KBM-7 (cell line): ENCODE measurements around the gene CSNK2A2.

Experiments
- DNase-seq: peaks from one replicate; pipeline ENCODE4 v3.0.0-alpha.2; 2015
- in situ Hi-C: fragments of 300-500 bp; cut with MboI; formaldehyde crosslinking; loops from 2 replicates; pipeline ENCODE4 v1.14.3; 2020; ENCODE audit warnings: low sequenced_read_pairs, low pct_unique_long_range_greater_than_20kb, mixed read lengths

The CSNK2A2 gene

DNA sequence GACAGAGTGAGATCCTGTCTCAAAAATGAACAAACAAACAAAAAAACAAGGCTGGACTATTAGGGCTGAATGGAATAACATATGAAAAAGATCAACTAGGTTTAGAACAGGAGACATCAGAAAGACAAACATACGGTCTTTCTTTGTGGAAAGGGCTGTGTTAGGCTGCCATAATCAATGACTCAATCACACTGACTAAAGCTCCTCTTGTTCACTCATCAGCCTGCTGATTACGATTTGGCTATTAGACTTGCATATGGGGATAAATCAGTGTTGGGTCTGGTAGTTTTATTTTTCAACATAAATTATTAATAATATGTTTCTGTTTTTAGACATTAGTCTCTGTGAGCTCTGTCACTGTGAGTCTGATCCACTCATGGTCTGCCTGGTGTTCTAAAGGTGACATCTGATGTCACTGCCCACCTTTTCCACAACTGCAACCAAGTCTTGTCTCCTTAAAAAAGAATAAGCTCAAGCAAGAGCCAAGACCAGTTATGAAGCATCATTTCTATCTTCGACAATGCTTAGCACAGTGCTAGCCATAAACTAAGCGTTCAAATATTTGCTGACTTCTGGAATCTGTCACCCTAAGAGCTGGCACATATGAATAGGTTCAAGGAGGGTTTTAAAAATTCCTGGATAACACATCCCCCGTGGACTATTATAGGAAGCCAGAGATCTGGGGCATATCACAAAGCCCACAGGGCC, 79.0 kb downstream of the CSNK2A2 start:
- DNase-seq: no peak
- in situ Hi-C loops: no loop called here

DNA sequence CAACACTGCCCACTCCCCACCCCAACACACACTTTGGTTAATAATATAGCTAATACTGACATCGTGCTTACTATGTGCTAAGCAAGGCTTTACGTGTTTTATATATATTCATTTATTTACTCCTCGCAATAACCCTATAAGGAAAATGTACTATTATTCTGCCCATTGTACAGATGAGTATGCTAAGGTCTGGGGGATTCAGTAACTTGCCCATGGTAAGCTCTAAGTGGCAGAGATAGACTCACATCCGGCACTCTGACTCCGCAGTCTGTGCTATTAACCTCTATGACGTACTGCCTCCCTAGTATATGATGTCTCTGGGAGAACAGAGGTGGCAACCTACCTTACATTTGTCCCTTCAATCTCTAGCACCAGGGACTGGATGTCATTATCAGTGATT, 81.4 kb downstream of the CSNK2A2 start:
- in situ Hi-C loops: no loop called here
- no peak for DNase-seq

DNA sequence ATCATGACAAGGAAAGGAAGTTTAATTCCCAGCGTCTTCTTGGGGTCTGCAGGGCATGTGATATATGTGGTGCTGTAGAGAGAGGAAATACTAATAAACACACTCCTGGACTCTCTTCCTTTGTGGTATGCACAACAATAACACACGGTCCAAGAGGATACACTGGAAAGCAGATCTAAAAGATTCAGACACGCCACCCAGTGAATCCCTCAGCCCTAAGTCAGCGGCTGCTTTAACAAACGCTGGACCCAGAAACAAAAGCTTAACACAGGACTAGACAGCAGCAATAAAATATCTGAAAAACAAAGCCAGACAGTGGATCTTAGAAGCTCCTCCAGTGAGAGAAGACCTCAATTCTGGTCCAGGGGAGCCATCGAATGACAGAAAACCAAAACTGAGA, 81.8 kb downstream of the CSNK2A2 start:
- in situ Hi-C loops: no loop called here
- DNase-seq: no peak

DNA sequence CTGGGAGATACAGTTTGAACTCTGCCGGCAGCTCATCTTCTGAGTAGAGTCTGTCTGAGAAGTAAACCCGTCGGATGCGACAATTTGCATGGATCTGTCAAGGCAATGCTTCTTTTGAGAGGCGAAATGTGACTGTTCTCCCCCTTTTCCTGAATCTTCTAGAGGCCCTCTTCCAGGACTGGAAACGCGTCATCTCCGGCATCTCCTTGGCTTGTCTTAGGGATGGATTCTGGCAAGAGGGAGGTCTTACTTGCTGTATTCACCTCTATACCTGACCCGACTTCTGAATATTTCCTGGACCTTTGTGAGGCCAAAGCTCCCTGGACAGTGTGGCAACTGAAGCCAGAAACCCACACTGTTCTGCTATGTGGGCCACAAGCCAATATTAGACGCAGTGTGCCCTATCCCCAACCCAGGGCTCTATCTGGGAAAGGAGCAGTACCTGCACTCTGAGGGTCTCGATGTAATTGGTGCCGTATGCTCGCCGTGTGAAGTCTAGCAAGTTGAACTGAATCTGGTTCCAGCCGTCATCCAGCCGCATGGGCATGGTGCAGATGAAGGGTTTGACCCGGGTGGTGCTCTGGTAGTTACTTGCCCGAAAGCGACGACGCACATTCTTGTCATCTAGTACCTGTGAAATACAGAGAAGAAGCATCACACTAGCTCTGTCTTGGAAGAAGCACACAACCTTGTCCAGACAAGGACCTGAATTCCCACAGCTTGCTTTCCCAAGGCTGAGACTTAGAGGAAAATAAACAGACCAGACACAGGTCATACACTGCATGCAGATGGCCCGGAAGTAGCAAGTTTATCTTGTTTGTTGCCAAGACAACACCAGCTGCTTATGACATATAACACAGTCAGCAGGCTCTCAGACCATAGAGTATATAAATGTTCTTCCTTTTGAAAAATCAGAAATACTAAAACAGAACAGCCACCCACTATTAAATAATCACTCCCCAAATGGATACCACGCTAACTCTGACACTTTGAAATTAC, 82.8 kb downstream of the CSNK2A2 start:
- in situ Hi-C loops: no loop called here
- no peak for DNase-seq

DNA sequence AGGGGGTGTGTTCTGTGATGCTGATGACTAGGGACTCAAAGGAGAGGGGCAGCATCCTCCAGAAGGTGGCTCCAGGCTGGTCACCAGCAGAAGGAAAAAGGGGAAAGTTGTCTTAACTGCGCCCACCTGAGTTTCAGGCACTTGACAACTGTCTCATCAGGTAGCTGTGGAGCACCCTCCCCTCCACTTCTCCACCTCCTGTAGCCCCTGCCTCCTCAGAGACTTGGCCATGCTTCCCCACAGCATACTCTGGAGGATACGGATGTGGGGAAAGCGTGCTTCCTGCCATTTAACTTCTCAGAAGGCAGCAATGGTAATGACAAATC, 86.6 kb downstream of the CSNK2A2 start:
- no peak for DNase-seq
- in situ Hi-C loops: no loop called here

DNA sequence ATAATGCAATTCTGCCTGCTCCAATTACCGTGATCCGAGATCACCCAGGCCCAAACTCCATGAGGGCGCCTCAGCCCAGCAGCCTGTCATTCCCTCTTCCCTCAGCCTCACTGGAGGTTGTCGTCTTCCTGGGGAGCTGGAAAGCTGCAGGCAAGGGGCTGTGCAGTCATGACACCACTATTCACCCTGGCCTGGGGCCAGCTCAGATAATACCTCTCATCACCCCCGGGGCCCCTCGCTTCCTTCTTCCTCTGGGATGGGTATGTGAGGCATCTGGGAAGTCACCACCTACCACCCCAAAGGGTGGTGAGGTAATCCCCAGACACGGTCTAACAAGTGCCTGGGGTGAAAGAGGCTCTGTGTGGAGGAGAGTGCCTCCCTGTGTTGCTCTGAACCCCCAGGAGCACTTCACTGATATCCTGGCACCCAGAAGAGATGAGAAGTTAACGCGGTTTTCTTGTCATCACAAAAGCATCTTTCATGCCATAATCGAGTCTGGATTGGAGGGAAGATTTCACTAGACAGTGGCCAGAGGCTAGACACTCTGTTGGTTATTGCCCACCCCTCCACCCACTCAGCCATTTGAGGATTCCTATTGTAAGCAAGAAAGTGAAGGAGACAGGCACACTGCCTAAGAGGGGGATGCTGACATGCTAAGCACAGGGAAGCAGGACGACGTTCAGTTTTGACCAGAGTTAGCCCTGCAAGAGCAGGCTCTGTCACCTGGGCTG, 87.2 kb downstream of the CSNK2A2 start:
- in situ Hi-C loops: no loop called here
- DNase-seq: no peak

DNA sequence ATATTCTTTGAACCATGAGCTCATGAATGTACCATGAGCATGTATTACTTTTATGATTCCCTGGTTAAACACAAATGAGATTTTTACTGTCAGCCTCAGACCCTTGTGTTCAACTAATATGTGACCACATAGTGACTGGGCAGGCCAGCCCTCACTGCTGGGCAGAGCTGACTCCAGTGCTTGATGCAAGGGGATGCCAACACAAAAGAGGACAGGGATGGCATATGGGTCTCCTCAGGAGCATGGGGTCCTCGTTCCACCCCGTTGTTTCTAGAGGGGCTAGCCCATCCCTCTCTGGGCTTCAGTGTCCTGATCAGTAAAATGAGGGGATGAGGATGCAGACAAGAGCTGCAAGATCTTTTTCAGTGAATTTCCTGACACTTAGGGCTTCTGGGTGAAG, 88.0 kb downstream of the CSNK2A2 start:
- in situ Hi-C loops: loop anchor here (10.0 kb wide), 1 partner anchor 95 kb away; no protein-coding TSS in a partner anchor
- DNase-seq: no peak

DNA sequence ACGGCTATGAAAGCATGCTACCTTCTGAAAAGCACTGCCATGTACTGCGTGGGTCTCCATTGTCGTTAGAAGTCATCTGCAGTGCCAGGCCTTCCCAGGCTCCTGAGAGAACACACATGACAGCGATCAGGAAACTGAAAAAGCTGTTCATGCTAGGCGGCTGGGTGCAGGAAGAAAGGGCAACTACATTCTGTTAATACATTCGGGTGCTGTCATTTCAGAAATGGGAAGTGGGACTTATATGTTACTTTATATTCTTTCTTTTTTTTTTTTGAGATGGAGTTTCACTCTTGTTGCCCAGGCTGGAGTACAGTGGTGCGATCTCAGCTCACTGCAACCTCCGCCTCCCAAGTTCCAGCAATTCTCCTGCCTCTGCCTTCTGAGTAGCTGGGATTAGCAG, 88.6 kb downstream of the CSNK2A2 start:
- DNase-seq: no peak
- in situ Hi-C loops: loop anchor here (10.0 kb wide), 1 partner anchor 95 kb away; no protein-coding TSS in a partner anchor
